HG03354 (cell line): ENCODE results near the gene MMP13.
"Not testable (repeated sequence)": the region's sequence is repeated elsewhere in the genome, so short reads cannot be mapped to it uniquely, and the experiment has no call there.

Experiments used
- ATAC-seq: cut with Tn5 transposase; IDR thresholded peaks from one replicate; pipeline ENCODE4 v1.9.1; 2021; ENCODE audit warnings: mild to moderate bottlenecking; ENCODE audit not compliant: unreplicated experiment, poor library complexity, severe bottlenecking

Gene MMP13

DNA sequence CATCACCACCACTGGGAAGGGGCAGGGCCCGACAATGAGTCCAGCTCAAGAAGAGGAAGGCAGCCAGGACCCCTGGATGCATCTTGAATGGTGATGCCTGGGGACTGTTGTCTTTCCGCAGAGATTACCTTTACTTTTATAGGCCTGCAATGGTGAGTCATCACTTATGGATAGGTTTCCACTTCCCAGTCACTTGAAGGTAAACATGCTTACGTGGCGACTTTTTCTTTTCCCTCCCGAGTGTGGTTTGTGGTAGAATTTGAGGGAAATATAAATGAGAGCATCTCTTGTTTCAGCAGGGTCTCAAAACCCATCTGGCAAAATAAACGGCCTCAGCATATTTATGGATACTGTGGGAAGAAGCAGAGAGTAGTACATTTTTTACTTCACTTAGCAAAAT, at the start of gene MMP13:
TSS of gene MMP13 (minus strand) at position 109 of the 400 bp plus-strand sequence. CDS start at position 82, 27 bp downstream.
- no peak for ATAC-seq

DNA sequence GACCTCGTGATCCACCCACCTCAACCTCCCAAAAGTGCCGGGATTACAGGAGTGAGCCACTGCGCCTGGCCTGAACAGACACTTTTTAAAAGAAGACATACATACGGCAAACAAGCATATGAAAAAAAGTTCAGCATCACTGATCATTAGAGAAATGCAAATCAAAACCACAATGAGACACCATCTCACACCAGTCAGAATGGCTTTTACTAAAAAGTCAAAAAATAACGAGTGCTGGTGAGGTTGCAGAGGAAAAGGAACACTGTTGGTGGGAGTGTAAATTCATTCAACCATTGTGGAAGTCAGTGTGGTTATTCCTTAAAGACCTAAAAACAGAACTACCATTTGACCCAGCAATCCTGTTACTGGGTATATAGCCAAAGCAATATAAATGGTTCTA, 48.7 kb upstream of the MMP13 start:
- ATAC-seq = not testable (repeated sequence)

DNA sequence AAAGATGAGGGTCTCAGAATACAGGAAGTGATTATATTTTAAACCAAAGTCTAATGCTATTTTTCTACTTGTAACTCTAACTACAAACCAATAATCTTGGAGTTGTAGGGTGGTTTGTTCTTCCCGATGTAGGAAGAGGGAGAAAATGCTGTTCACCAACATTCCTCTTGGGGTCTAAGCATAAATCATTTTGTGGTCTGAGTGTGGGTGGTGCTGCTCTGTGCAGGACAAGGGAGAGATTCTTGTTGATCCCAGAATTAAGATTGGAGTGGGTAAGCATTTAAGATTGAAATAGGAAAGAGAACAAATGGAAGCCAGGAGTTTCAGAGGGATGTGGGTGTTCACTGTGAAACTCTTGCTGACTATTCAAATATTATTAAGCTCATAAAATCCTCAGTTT, 38.6 kb upstream of the MMP13 start:
- ATAC-seq = no peak

DNA sequence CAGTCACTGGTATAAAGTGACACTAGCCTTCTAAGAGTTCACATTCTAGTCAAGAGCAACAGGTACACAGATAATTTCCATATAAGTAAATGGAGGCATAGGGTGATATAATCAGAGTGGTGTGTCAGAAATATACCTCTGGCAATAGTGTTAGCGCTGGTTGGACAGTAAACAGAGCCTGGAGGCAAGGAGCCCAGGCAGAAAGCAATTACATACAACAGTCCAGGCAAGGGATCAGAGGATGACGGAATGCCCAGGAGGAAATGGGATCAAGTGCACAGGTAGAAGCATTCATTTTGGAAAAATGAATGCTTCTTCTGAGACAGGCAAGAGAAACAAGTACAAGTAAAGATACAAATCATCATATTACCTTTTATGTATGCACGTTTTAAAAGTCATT, 36.2 kb upstream of the MMP13 start:
- no peak for ATAC-seq

DNA sequence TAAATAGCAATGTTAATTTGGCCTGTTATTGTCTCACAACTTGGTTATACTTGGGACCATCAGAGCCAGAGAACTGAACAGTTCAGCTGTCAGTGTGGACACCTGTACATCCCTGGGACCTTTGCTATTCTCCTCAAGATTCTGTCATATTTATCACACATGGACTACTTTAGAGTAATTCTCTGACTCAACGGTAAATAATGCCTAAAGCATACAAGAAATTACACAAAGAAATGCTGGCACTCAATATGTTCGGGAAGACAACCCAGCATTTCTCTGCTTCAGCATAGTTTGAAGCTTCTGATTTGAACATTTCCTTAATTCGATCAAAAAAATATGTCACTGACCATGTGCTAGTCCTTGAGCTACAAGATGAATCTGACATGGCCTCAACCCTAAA, 34.6 kb upstream of the MMP13 start:
- ATAC-seq = no peak

DNA sequence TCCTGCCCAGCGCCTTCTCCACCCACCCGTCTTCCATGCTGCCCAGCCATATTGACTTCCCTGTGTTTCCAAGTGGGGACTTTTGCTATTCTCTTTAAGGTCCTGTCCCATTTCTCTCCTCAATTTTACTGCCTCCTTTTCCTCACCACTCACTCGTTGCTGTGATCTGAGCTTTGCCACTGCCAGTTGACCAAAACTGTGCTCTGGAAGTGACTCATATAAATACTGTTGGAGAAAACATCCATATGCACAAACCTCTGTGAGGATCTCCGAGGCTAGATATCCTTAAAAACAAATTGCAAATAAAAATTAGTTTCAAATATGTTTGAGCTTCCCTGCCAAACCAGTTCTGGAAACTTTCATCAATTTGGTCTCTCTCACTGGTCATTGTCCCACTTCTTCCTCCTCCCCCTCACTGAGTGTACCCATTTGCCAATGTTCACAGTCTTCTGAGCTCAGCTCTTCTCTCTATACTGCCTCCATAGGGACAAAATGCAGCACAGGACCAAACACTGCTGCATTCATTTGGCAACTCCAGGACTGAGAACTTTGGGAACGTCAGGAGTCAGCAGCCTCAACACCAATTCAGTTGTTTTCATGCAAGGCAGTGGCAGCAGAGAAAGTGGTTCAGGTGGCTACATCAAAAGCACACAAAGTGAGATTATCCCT, 34.0 kb upstream of the MMP13 start:
- ATAC-seq = no peak

DNA sequence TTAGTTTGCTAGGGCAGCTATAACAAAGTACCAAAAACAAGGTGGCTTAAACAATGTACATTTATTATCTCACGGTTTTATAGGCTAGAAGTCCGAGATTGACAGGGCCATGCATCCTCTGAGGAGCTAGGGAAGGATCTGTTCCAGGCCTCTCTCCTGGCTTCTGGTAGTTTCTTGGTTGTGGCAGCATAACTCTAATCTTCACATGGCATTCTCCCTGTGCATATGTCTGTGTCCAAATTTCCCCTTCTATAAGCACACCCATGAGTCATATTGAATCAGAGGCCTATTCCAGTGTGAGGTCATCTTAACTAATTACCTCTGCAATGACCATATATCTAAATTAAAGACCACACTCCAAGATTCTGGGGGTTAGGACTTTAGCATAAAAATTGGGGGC, 31.3 kb upstream of the MMP13 start:
- ATAC-seq = no peak

DNA sequence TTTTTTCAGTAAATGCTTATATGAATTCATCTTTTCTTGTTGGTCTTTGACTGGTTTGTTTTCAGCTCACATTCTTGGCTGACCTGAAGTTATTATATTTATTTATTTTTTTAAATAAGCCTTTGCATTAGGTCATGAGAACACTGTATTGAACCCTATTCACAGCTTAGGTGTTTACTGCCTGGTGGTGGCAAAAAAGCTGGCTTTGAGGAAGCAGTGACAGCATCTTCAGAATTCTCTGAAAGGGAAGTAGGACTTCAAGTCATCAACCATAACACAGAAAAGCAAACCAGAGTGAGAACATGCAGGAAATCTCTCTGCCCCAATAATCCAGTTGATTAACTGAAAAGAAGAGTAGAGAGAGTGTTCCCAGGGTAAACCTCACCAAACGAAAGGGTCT, 30.3 kb upstream of the MMP13 start:
- ATAC-seq = no peak

DNA sequence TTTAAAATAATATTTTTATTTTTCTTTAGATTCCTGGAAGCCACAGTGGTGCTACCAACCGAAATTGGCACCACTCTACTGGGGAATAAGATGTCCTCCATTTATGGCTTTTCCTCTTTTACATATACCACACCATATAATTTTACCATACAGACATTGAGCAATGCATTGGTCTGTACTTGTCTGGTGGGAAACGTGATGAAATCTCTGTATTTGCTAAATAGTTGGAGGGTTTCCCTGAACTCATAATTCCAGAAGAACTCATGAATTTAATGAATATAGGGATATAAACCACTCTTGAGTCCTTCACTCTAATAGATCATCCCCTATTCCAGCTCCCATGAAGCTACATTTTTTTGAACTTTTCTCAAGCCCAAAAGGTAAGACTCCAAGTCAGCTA, 28.0 kb upstream of the MMP13 start:
- no peak for ATAC-seq

DNA sequence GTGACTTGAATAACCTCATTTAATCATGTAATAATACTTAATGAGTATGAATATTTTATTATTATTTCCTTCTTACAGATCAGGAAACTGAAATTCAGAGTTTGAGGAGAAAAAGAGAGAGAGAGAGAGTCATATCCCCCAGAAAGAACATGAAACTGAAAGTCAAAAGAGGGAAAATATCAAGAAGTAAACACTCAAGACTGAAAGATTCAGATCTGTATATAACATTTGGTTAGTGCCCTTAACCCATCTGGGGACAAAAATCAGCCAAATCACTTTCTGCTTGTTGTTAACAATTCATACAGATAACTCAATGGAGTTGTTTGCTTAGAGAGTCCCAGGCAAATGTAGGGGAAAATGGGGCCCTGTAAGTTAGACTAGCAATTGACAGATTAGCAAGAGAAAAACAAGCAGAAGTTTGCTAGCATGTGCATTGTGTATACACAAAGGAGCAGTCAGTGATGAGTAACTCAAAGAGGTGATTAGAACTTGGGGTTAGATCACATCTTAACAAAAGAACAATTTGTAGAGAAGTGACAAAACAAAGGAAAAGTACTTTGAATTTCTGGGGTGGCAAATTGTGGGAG, 25.9 kb upstream of the MMP13 start:
- peak; percentile 81 for ATAC-seq

DNA sequence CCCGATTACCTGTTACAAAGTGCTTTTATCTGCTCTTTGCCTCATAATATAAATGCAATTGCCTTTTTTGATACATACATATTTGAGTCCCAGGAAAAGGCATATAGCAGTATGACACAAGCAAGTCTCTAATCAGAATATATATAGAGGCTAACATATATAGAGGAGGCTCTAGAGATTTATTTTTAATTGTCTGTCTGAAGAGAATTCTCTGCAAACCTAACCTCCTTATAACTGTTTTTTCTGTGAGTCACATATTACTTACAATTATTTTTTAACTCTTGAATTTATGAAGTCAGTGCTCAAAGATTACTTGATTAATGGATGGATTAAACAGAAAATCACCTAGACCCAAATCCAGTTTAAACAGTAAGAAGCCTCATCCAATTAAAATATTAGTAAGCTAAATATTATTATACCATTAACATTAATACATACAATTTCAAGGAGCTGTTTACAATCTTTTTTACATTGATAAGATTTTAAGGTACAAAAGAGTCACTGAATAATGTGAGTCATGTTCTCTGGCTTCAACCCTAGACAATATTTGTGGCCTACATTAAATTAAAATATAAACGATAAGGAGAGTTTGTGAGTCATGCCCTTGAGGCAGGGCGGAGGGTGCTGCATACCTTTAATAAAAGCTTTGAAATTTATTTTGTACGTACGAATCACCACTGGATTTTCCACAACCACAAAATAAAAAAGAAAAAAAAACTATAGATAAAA, 19.2 kb upstream of the MMP13 start:
- no peak for ATAC-seq

DNA sequence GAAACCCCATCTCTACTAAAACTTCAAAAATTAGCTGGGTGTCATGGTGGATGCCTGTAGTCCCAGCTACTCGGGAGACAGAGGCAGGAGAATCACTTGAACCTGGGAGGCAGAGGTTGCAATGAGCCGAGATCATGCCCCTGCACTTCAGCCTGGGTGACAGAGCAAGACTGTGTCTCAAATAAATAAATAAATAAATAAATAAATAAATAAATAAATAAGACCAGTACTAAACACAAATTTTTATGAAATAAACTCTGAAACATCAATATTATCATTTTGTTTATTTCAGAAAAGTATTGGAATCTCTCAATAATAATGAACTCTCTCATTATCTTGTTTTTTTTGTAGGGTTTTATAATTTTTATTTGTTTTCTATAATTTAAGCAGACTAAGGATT, 18.2 kb upstream of the MMP13 start:
- not testable (repeated sequence) for ATAC-seq

DNA sequence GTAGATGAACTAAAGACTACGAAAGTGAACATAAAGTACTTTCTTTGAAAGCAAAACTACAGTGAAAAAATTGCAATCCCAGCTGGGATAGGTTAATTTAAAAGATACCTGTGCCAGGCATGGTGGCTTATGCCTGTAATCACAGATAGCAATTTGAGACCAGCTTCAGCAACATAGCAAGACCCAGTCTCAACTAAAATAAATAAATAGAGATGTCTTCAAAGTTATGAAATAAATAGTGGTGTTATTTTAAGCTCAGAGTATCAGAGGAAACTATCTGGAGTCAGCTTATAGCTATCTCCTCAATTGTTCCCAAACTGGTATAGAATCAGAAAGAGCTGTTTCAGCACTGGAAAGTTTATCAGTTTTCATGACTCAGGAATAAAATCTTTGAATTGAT, 17.3 kb upstream of the MMP13 start:
- no peak for ATAC-seq

DNA sequence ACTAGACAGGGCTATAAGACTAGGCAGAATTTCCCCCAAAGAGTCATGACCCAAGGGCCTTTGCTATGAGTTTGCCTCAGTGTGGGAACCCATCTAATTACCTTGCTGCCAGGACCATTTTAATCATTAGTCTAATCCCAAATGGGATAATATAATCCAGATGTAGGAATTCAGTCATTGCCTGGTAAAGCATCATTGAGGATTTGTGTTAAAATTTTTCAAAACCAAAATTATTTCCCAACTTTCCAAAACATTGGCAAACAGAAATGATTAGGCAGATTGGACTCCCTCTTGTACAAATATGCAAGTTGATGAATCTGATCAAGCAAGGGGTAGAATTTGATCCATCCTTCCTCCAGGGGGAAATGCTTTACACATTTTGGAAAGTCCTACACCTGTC, 16.2 kb upstream of the MMP13 start:
- ATAC-seq = no peak

DNA sequence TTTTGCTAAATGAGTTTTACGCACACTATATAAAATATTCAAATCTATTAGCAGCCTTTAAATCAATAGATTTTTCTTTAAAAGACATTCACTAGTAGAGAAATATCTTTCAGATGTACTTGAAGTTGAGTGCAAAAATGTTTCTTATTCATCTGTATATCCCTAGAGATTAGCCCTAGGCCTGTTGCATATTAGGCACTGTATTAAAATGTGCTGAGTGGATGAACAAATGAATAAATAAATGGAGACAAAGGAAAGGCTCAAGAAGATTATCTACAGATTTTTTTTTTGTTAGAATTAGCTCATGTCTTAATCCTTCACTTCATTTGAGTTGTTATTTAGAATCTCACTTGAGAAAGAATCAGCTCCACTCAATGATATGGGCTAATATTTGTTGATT, 12.0 kb upstream of the MMP13 start:
- ATAC-seq = no peak

DNA sequence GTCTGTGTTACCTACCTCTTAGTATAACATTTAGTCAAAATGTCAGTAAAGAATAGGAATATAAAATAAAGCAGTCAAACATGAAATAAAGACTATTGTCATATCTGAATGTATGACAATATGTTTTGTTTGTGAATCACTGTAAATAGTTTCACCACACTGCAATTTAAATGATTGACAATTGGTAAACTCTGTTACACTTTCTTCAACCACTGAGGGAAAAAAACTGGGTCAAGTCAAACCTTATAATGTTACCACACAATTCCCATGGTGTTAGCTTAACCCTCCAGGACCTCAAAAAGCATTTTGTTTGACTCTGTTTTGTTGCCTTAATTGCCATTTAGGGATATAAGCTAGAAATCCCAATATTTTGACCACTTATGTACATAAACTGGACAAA, 10.5 kb upstream of the MMP13 start:
- ATAC-seq = no peak

DNA sequence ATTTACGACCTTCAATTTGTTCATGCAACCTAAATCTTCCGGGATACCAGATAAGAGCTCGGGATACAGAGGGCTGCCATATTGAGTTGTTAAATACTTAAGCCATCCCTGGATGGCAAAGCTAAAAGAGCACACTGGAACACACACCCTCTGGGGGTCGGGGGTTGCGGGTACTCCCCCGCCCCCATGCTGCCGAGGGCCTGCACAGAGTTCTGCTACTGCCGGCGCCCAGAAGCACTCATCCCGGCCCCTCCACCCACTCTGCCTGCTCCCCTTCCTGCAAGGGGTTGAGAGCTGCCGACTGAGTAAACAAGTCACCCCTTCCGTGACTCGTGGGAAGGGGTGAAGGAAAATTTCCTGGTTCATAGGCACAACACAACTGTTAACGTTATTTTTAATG, 9.3 kb upstream of the MMP13 start:
- no peak for ATAC-seq

DNA sequence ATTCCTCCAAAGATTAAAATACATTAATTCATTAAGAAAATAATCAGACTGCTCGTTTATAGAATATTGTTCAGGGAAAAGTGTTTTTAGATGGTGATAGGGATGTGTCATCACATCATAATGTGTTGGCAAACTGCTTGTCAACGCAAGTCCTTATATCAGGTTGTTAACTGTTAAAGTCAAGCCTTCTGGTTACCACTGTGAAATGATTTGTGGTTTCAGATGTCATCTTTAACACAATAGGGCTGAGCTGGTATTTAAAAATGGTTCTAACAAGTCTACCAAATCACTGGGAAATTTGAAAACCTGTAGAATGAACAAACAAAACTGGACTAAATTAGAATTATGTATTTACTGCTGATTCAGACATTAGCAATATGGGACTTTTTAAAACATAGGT, 2.4 kb upstream of the MMP13 start:
- ATAC-seq = no peak

DNA sequence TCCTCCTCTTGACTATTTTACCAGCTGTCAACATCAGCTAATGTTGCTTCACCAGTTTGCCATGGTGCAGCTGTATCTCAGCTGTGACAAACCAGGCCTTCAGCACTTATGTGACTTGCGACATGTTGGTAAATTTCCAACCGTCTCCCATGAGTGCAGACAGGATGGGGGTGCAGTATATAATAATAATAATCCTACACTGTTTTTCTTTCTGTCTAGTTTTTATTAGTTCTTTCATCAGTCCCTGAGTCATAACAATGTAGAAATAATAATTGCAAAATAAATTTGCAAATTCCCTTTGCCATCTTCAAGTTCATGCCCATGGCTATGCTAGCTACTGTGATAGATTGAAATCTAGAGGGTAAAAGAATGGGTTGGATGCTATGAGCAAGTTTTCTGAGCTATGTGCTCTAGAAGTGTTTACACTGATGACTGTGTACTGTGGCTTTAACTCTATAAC, 4.9 kb downstream of the MMP13 start:
- no peak for ATAC-seq

DNA sequence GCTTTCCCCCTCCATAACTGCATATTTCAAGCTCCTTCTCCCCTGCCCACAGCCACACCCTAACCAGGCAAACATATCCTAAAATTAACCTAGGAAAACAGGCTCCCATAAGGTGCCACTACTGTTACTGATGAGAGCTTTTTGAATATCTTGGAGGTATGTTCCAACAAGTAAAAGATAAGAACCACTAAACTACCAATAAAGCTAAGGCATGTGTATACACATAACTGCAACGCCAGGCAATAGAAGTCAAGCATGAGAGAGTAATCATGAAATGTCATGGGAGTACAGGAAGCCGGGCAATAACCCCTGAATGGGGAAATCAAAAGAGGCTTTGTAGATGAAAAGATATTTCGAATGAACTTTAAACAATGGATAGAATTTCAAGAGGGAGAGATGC, 9.3 kb downstream of the MMP13 start:
- no peak for ATAC-seq
